ENCODE results near the gene ACOT8. TPM values are rescaled to one million over a fixed set of nuclear protein-coding genes. Genes with fewer than 3 reads are reported as not detected.

ACOT8 gene
- total and polyA plus RNA-seq, 8 donors = 19.3 to 28.7 (median 22.0) TPM

DNA sequence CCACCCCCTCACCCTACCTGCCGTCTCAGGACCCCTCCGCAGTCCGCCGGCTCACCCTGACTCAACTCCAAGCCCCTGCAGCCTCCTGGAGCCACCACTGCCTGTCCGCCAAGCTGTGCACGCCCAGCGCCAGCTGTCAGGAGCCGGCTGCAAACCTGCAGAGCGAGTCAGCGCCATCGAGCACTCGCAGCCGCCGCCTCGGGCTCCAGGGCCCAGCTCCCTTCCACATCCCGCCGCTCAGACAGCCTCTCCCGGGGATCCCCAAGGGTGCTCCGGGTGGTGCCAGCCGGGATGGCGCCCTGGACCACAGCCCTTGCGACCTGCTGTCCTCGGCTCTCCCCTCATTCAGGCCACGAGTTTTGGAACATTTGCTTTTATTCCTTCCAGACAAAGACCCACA lies 34.3 kb downstream of the ACOT8 start:
- peaks cover 3 to 25% of the 10 kb centered on the region in 2 donors for H3K4me1 ChIP-seq
- no peak overlapping the region for H3K4me3 ChIP-seq

DNA sequence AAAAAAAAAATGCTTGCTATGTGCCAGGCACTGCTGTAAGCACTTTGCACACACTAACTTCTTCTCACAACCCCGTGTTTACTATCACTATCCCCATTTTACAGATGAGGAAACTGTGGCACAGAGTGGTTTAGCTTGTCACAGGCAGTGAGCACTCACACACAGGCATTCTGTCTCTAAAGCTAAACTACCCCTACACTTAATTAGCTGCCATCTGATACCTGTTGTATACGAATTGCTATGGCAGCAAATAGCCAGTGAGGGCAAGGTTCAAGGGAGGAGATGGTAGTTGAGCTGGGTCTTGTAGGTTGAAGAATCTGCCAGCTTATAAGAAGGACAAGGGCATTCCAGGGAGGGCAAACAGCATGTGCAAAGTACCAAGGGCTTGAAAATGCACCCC lies 35.2 kb downstream of the ACOT8 start:
- TF ChIP-seq, protein P1, sequence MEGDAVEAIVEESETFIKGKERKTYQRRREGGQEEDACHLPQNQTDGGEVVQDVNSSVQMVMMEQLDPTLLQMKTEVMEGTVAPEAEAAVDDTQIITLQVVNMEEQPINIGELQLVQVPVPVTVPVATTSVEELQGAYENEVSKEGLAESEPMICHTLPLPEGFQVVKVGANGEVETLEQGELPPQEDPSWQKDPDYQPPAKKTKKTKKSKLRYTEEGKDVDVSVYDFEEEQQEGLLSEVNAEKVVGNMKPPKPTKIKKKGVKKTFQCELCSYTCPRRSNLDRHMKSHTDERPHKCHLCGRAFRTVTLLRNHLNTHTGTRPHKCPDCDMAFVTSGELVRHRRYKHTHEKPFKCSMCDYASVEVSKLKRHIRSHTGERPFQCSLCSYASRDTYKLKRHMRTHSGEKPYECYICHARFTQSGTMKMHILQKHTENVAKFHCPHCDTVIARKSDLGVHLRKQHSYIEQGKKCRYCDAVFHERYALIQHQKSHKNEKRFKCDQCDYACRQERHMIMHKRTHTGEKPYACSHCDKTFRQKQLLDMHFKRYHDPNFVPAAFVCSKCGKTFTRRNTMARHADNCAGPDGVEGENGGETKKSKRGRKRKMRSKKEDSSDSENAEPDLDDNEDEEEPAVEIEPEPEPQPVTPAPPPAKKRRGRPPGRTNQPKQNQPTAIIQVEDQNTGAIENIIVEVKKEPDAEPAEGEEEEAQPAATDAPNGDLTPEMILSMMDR (IDR thresholded peaks at IDR 0.05) = no peak
- Histone ChIP-seq H3K27me3 (peaks cover 16 to 37% of the 10 kb centered on the region in 2 donors), H3K4me1 (peaks cover 7 to 30% of the 10 kb centered on the region in 2 donors), H3K36me3 (no peaks in the 10 kb centered on the region), H3K4me3 (no peak overlapping the region), H3K27ac (no peak overlapping the region), H3K9me3 (no peaks in the 10 kb centered on the region)
- ATAC-seq = no peak
- intact Hi-C loops (cut with DNase I) = no loop called here
- no peak for DNase-seq

More for the DNA sequence above, 34.3 kb downstream of the ACOT8 start:
- ATAC-seq (peak; percentile 65), DNase-seq (peak in 2 of 4 donors; percentile 52 to 87)
- no peaks in the 10 kb centered on the region for H3K9me3 ChIP-seq
- TF ChIP-seq, protein P1 (IDR thresholded peaks at IDR 0.05) = no peak
- intact Hi-C loops (cut with DNase I) = no loop called here
- H3K27ac ChIP-seq = no peak overlapping the region
- no peaks in the 10 kb centered on the region for H3K36me3 ChIP-seq
- H3K27me3 ChIP-seq = peaks cover 16 to 37% of the 10 kb centered on the region in 2 donors

DNA sequence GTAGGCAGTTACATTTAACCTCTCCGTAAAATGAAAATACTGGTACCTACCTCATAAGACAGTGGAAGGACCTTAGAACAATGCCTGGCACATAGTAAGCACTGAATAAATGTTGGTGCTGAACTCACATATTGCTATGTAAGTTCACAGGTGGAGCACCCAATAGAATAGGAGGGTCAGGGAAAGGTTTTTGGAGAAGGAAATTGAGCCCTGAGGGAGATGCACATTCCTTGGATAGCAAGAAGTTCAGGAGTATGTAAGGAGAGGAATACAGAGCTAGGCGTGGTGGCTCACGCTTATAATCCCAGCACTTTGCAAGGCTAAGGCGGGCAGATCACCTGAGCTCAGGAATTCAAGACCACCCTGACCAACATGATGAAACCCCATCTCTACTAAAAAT lies 37.7 kb downstream of the ACOT8 start:
- Histone ChIP-seq H3K27me3 (peaks cover 16 to 33% of the 10 kb centered on the region in 2 donors), H3K27ac (no peak overlapping the region), H3K4me1 (peaks cover 7 to 20% of the 10 kb centered on the region in 2 donors), H3K9me3 (no peaks in the 10 kb centered on the region), H3K36me3 (peaks cover 0 to 7% of the 10 kb centered on the region in 2 donors), H3K4me3 (no peak overlapping the region)
- ATAC-seq (no peak), DNase-seq (no peak)
- TF ChIP-seq, protein P1 (IDR thresholded peaks at IDR 0.05) = no peak
- intact Hi-C loops (cut with DNase I) = no loop called here

DNA sequence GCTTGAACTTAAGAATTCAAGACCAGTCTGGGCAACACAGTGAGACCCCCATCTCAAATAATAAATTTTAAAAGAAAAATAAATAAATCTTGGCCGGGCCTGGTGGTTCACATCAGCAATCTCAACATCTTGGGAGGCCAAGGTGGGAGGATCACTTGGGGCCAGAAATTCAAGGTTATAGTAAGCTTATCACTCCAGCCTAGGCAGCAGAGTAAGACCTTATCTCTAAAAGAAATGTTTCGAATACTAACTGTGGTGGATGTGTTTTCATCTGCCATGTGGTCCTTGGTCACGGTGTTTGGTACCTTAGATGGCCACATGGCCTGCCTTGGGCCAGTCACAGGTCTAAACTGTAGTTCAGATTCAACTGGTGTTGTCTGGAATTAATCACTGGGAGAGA lies 39.0 kb downstream of the ACOT8 start:
- TF ChIP-seq, protein P1 (IDR thresholded peaks at IDR 0.05) = no peak
- Histone ChIP-seq H3K27ac (peak overlapping the region in 1 of 2 donors; percentile 23), H3K4me1 (peaks cover 7 to 19% of the 10 kb centered on the region in 2 donors), H3K9me3 (no peaks in the 10 kb centered on the region), H3K4me3 (no peak overlapping the region), H3K36me3 (peaks cover 0 to 7% of the 10 kb centered on the region in 2 donors), H3K27me3 (peaks cover 5 to 20% of the 10 kb centered on the region in 2 donors)
- intact Hi-C loops (cut with DNase I) = no loop called here
- ATAC-seq (no peak), DNase-seq (no peak)

DNA sequence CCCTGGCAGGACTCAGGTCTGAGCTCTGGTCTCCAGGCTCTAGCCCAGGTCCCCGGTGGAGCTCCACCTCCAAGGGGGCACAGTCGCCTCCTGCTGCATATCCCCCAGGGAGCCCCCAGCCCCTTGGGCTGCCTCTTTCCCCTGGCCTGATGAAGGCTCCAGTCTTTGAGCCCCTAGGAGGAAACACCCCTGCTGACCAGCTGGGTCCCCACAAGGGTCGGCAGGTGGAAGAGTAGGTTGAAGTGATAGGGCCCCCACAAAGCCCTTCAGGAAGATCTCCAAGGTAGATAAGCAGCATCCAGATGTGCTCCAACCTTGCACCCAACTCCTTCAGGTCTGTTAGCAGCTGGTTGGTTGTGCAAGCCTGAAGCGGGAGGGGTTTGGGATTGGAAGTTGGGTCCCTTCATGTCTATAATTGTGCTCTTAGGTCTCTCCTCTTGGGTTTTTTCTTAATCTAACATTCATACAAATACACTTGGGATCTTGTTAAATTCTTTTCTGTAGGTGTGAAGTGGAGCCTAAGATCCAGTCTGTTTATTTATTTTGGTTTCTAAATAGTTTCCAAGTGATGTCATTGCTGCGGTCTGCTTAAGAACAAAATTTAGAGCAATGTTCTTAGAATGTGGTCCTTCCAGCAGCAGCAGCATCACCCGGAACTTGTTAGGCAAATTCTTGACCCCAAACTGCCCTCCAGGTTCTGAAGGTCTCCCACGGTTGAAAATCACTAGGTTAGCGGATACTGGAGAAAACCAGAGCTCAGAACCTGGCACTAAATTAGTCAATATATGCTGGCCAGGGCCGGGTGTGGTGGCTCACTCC lies 39.6 kb downstream of the ACOT8 start:
- ATAC-seq = peak; percentile 80
- intact Hi-C loops (cut with DNase I) = no loop called here

More for the DNA sequence above, 39.6 kb downstream of the ACOT8 start:
- Histone ChIP-seq H3K36me3 (peaks cover 0 to 7% of the 10 kb centered on the region in 2 donors), H3K4me1 (peaks cover 4 to 21% of the 10 kb centered on the region in 2 donors), H3K4me3 (no peak overlapping the region), H3K27me3 (peaks cover 0 to 14% of the 10 kb centered on the region in 2 donors), H3K9me3 (no peaks in the 10 kb centered on the region), H3K27ac (peak overlapping the region; percentile 50 to 70)
- TF ChIP-seq, protein P1 (IDR thresholded peaks at IDR 0.05) = no peak
- peak in 1 of 4 donors; percentile 60 for DNase-seq

Measured in left lung (tissue), 10 donors.